ENCODE data around the gene CNTN2.

CNTN2 gene

DNA sequence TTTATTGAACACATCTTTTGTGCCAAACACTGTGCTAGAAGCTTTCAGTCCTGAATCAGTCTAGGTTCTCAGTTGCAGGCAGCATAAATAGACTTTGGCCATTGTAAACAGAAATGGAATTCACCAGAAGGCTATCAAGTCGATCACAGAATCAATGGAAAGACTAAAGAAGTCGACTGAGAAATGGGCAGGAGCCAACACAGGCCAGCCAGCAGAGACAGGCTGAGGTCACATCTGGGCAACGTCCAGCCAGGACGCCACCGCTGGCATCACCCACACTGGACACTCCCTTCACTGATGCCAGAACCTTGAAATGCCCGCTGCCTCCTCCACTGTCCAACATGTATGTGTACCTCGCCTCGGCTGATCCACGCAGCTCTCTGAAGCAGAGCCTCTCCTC is 5.5 kb upstream of the CNTN2 start:
- H3K4me1 ChIP-seq = peaks cover 33% of the 10 kb centered on the region
- H3K9ac ChIP-seq = no peak overlapping the region
- H3K27ac ChIP-seq = no peak overlapping the region
- TF ChIP-seq Cebpa-rat (IDR thresholded peaks at IDR 0.05) = no peak
- H3K4me3 ChIP-seq = no peak overlapping the region
- peaks cover 8% of the 10 kb centered on the region; the same call in 1 of the 2 replicates for H3K27me3 ChIP-seq
- H3K36me3 ChIP-seq = no peaks in the 10 kb centered on the region
- H3K9me3 ChIP-seq = no peaks in the 10 kb centered on the region
- H4K20me1 ChIP-seq = no peaks in the 10 kb centered on the region
- no peak overlapping the region for H3K4me2 ChIP-seq

DNA sequence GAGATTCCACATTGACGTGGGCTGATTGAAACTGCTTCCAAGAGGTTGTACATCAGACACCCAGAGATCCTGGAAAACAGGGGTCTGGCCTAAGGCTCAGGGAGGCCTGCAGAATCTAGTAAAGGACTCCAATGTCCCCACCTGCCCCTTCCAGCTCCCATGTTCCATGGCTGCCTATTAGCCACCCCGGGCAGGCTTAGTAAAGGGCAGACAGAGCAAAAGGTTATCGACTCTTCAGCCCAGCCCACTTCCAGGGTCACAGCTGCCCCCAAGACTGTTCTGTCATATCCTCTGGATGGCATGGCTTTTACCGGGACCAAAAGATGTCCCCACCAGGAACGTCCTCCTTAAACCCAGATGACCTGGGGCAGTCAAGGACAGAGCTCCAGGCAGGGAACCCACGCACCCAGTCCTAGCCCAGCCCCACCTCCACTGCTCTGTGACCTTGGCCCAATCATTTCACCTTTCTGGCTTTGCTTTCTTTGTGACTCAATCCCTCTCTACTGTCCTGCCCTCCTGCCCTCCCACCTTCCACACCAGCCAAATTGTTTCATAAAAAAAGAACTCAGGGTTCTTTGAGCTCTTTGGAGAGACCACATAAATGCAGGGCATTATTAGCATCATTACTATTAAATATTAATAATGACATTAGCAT is 4.8 kb upstream of the CNTN2 start:
- H3K9ac ChIP-seq = no peak overlapping the region
- no peaks in the 10 kb centered on the region for H3K9me3 ChIP-seq
- TF ChIP-seq Cebpa-rat (IDR thresholded peaks at IDR 0.05) = no peak
- H3K4me3 ChIP-seq = no peak overlapping the region
- H3K4me2 ChIP-seq = no peak overlapping the region
- H3K4me1 ChIP-seq = peaks cover 40% of the 10 kb centered on the region
- no peaks in the 10 kb centered on the region for H4K20me1 ChIP-seq
- H3K36me3 ChIP-seq = no peaks in the 10 kb centered on the region
- no peak overlapping the region for H3K27ac ChIP-seq
- H3K27me3 ChIP-seq = peaks cover 15% of the 10 kb centered on the region

DNA sequence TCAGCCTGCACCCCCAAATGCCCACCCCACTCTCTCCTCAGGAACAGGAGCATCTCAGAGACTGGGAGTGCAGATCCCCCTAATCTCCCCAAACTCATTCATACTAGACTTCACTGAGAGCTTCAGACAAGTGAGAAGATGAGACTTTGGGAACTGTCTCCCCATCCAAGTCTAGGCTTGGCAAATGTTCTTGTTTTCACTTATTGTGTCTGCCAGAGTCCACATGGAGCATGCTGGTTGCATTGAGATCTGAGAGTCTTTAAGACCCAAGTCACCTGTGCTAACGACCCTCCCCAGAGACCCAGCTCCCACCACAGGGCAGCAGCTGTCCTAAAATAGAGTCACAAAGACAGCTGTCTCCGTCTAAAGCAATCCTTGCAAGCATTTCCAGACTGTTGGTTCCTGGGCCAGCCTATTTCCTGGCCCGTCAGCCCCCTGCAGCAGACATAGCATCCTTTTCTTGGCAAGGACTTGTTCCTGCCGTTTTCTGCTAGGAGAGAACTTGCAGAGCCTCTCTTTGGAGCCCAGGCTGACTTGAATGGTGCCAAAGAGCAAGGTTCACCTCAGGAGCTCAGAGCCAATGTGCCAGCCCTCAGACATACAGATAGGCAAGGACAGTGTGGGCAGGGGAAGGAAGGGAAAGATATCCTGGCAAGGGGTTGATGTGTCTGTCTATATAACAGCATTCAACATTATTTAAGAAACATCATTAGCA is 1.9 kb upstream of the CNTN2 start:
- Histone ChIP-seq H3K36me3 (no peaks in the 10 kb centered on the region), H3K9me3 (no peaks in the 10 kb centered on the region), H3K4me2 (peak overlapping the region; percentile 84), H3K4me1 (peaks cover 48% of the 10 kb centered on the region), H3K27ac (peak overlapping the region; percentile 54), H3K4me3 (peak overlapping the region; percentile 8; the same call in 1 of the 2 replicates), H3K27me3 (peaks cover 39% of the 10 kb centered on the region), H3K9ac (peak overlapping the region; percentile 23; the same call in 1 of the 2 replicates), H4K20me1 (no peaks in the 10 kb centered on the region)
- no peak for TF ChIP-seq Cebpa-rat (IDR thresholded peaks at IDR 0.05)

DNA sequence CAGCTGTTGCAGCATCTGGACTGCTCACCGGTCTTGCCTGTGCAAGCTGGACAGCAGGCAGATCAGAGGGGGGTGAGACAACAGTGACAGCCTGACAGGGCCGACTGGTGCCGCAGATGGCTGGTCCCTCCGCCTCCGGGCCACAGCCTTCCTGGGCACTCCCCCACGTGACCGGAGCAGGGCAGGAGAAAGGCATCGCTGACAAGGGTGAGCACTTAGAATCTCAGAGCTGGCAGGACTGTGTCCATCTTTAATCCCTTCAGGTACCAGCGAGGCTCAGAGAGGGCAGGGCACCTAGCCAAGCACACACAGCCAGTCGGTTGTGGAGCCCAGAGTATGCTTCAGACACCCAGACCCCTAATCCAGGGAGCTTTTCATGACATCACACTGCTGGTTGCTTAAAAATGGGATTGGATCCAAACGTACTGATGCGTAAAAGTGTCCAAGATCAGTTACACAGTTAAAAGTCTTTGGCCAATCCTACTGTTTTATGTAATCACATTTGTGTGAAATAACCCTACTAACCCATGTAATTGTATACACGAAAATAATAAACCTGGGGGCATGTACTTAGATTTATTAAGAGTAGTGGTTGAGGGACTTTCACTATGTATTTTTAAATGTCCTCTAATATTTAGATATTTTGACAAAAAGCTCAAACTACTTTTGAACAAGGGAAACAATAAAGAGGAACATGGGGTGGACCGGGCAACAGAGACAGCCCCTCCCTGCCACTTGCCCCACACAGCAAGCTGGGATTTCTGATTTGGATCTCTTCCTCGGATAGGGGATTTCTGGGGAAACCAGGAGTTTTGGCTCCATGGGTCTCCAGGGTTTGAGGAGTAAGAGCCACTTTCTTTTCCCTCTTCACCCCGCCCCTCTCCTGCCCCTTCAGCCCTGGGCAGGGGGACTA is 758 bp upstream of the CNTN2 start:
- Histone ChIP-seq H3K9ac (peak overlapping the region; percentile 23; the same call in 1 of the 2 replicates), H3K9me3 (no peaks in the 10 kb centered on the region), H4K20me1 (no peaks in the 10 kb centered on the region), H3K4me3 (peak overlapping the region; percentile 8; the same call in 1 of the 2 replicates), H3K4me1 (peaks cover 59% of the 10 kb centered on the region), H3K27me3 (peaks cover 39% of the 10 kb centered on the region), H3K4me2 (peak overlapping the region; percentile 84), H3K27ac (peak overlapping the region; percentile 54), H3K36me3 (no peaks in the 10 kb centered on the region)
- TF ChIP-seq Cebpa-rat (IDR thresholded peaks at IDR 0.05) = no peak

DNA sequence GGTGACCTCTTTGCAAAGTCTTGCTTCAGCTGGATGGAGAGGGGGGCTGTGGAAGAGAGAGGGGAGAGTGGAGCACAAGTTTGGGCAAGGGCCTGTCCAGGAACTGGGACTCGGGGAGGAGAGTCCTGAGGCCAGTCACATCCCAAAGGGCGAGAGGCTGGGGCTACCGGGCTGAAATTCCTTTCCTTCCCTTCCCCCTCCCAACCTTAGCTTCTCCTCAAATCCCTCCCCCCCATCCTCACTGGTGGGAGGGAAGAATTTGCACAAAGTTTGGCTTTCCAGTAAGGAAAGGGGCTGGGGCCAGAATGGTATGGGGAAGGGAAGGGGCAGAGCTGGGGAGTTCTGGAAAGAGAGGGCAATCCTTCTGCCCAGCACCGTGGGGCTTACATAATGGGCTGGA is 854 bp downstream of the CNTN2 start:
- Histone ChIP-seq H3K27ac (no peak overlapping the region), H3K4me3 (no peak overlapping the region; the same call in 1 of the 2 replicates), H3K9ac (no peak overlapping the region), H3K4me2 (peak overlapping the region; percentile 84), H4K20me1 (no peaks in the 10 kb centered on the region), H3K27me3 (peaks cover 39% of the 10 kb centered on the region), H3K36me3 (no peaks in the 10 kb centered on the region), H3K9me3 (no peaks in the 10 kb centered on the region), H3K4me1 (peaks cover 73% of the 10 kb centered on the region)
- TF ChIP-seq Cebpa-rat (IDR thresholded peaks at IDR 0.05) = no peak

DNA sequence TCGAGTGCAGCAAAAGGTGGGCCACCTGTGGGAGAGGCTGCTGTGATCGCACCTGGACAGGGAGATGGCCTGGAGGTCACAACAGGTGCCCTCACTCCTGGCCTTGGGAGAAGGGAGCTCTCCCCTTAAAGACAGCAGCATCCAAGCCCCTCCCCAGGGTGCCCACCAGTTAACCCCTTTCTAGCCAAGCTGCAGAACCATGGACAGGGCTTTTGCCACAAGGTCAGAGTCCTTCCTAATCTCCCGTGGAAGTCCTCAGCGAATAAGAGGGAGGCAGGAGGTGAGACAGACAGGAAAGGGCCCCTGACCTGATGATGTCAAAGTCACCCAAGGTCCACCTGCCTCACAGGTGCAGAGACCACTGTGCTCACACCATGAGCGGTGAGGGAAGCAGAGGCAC is 1.7 kb downstream of the CNTN2 start:
- Histone ChIP-seq H3K27ac (no peak overlapping the region), H3K4me2 (no peak overlapping the region), H3K27me3 (peaks cover 39% of the 10 kb centered on the region), H3K9ac (no peak overlapping the region), H3K4me1 (peaks cover 68% of the 10 kb centered on the region), H3K36me3 (no peaks in the 10 kb centered on the region), H4K20me1 (no peaks in the 10 kb centered on the region), H3K9me3 (no peaks in the 10 kb centered on the region), H3K4me3 (no peak overlapping the region)
- TF ChIP-seq Cebpa-rat (IDR thresholded peaks at IDR 0.05) = no peak

DNA sequence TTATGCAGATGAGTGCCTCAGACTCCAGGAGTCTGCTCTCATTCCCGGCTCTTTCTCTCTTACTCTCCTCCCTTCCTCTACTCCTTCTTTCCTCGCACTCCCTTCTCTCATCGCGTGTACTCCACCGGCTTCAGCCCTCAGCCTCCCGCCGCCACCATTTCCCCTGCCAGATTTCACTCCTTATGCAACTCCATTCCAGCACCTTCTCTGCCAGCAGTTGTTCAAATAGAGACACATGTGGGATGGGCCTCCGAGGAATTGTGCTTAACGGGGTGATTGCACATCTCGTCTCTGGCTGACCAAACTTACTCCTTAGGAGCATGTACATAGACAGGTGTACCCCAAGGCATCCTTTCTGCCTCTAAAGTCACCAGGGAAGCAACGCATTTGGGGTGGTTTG is 2.1 kb downstream of the CNTN2 start:
- Histone ChIP-seq H3K4me2 (no peak overlapping the region), H3K27me3 (peaks cover 39% of the 10 kb centered on the region)

DNA sequence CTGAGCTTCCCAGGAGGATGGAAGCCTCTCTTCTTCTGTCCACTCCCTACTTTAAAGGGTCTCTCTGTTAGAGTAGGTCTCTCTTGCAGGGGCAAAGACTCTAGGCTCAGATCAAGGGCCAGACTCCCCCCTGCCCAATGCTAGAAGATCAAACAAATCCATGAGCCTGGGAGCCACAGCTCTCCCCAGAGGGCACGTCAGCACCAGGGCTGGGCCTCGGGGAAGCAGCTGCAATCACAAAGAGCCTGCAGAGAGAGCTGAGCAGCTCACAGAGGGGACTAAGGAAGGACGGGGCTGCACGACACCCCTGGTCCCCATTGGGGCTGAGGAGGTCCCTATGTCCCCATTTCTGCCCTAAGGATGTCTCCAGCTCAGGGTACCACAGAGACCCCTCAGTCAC is 3.9 kb downstream of the CNTN2 start:
- no peaks in the 10 kb centered on the region for H4K20me1 ChIP-seq
- H3K27ac ChIP-seq = peak overlapping the region; percentile 33; the same call in 1 of the 2 replicates
- no peak overlapping the region for H3K4me3 ChIP-seq
- peak overlapping the region; percentile 73 for H3K4me2 ChIP-seq
- H3K27me3 ChIP-seq = peaks cover 39% of the 10 kb centered on the region
- no peaks in the 10 kb centered on the region for H3K36me3 ChIP-seq
- no peaks in the 10 kb centered on the region for H3K9me3 ChIP-seq
- TF ChIP-seq Cebpa-rat (IDR thresholded peaks at IDR 0.05) = no peak
- no peak overlapping the region; the same call in 1 of the 2 replicates for H3K9ac ChIP-seq
- H3K4me1 ChIP-seq = peaks cover 57% of the 10 kb centered on the region

More for the DNA sequence above, 2.1 kb downstream of the CNTN2 start:
- no peak for TF ChIP-seq Cebpa-rat (IDR thresholded peaks at IDR 0.05)
- H3K4me1 ChIP-seq = peaks cover 64% of the 10 kb centered on the region
- no peaks in the 10 kb centered on the region for H3K9me3 ChIP-seq
- H3K36me3 ChIP-seq = no peaks in the 10 kb centered on the region
- H4K20me1 ChIP-seq = no peaks in the 10 kb centered on the region
- no peak overlapping the region for H3K4me3 ChIP-seq
- no peak overlapping the region for H3K9ac ChIP-seq
- H3K27ac ChIP-seq = no peak overlapping the region

DNA sequence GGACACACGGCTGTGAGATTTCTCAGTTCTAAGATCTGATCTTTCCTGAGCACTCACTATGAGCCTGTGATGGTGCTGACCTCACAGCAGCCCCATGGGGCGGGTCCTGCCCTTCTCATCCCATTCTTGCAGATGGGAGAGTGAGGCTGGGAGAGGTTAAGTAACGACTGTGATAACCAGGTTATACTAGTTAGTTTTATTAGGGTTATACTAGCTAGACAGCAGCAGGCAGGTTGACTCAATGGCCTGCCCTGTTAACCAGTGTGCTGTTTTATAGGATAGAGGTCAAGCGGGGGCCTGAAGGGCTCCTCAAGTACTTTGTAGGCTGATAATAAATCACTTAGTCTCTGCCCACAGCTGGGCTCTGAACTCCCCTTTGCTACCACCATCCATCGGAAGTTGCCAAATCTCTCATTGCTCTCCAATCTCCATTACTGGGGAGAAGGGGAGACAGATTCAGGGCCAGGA is 4.8 kb downstream of the CNTN2 start:
- Histone ChIP-seq H3K27ac (no peak overlapping the region), H3K36me3 (no peaks in the 10 kb centered on the region), H3K4me2 (peak overlapping the region; percentile 73), H3K9ac (no peak overlapping the region), H3K27me3 (peaks cover 29% of the 10 kb centered on the region), H3K4me1 (peaks cover 57% of the 10 kb centered on the region), H4K20me1 (no peaks in the 10 kb centered on the region), H3K4me3 (no peak overlapping the region), H3K9me3 (no peaks in the 10 kb centered on the region)
- TF ChIP-seq Cebpa-rat (IDR thresholded peaks at IDR 0.05) = no peak

Measured in BLaER1 (cell line).